Stimulated activated CD8-positive, alpha-beta memory T cell treated with anti-CD3 and anti-CD28 coated beads, Interleukin-4, amount 100 ng/mL, for 4 hours (primary cell): ENCODE measurements around the gene RPS6KB2.
"Not testable (repeated sequence)": the region's sequence is repeated elsewhere in the genome, so short reads cannot be mapped to it uniquely, and the experiment has no call there.

Source experiments
- DNase-seq, 2 donors: peaks; one replicate each; pipeline ENCODE4 v3.0.0-alpha.2; 2020; ENCODE audit warnings: low read depth in 2 of 2, low spot score in 1 of 2

The RPS6KB2 gene

DNA sequence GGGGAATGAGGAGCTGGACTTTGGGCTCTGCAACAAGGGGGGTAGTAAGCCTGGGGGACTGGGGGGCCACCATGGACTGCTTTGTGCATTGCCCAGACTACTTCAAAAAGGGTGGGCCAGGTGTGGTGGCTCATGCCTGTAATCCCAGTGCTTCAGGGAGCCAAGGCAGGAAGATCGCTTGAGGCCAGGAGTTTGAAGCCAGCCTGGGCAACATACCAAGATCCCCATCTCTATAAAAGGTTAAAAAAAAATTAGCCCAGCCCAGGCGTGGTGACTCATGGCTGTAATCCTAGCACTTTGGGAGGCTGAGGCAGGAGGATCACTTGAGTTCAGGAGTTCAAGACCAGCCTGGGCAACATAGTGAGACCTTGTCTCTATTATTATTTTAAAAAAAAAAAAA is 37.2 kb downstream of the RPS6KB2 start:
- not testable (repeated sequence) for DNase-seq

GRCh38 chr11:67466367-67466766 is 38.1 kb downstream of the RPS6KB2 start:
- no peak for DNase-seq

- DNase-seq: no peak
Measured at GRCh38 chr11:67466962-67467771, 38.9 kb downstream of the RPS6KB2 start.

GRCh38 chr11:67468056-67468455 is 39.8 kb downstream of the RPS6KB2 start:
- DNase-seq: no peak

GRCh38 chr11:67468456-67468758 is 40.1 kb downstream of the RPS6KB2 start:
- no peak for DNase-seq

DNA sequence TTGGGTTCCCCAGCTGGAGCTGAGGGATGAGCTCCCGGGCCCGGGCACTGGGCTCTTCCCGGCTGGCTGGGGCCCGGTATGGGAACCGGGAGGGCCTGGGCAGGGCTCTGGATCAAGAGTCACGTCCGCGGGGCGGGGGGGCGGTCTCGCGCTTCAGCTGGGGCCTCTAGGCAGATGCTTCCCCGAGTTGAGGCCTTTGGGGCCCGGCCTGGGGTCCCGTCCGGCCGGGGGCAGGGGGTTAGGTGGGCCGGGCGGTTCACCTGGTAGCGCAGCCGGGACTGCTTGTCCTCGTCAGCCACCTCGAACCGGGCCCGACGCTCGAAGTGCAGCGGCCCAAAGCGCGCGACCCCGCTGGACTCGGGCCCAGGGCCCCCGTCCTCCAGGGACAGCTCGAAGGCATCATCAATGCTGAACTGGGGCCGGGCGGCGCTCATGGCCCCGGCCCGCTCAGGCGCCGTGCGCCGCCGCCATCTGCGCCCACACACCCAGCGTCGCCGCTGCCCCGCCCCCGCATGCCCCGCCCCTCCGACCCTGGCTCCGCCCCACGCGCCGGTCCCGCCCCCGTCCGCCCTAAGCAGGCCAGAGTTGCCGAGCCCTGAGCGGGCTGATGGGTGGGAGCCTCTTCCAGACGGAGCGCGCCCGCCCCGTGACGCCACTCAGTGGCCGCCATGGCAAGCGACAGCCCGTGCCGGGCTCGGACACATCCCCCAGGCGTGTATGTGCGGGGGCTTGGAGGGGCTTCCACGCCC is 40.6 kb downstream of the RPS6KB2 start, which contains the start of gene TMEM134:
Gene TMEM134 (minus strand): TSS at position 493 of the 749 bp plus-strand sequence. CDS start 59 bp downstream, at position 434.
- peak; percentile 81 to 84 for DNase-seq

- DNase-seq: no peak
Measured at GRCh38 chr11:67469508-67469811, 41.2 kb downstream of the RPS6KB2 start.

DNA sequence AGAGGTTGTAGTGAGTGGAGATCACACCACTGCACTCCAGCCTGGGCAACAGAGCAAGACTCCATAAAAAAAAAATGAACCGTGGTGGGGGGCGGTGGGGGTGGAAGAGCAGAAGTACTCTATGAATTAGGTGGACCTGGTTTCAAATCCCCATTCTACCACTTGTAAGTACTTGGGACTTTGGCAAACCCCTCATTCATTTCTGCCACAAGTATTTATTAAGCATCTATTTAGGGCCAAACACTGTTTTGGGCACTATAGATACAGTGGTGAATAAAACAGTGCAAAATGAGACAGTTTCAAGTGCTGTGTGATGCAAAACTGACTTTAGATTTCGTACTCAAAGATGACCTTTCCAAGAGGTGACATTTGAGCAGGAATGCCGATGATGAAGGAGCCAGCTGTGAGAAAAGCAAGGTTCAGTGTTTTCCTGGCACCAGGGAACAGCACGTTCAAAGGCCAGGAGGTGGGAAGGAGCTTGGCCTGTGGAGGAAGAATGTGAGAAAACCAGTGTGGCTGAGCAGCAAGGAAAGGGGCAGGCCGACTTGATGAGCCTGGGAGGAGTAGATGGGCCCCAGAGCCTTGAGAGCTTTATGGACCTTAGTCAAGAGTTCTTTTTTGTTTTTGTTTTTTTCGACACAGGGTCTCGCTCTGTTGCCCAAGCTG is 42.2 kb downstream of the RPS6KB2 start:
- DNase-seq: no peak

- no peak for DNase-seq
Measured at GRCh38 chr11:67472882-67473281, 44.6 kb downstream of the RPS6KB2 start.

- DNase-seq: not testable (repeated sequence)
Measured at GRCh38 chr11:67476692-67477091, 48.4 kb downstream of the RPS6KB2 start.

DNA sequence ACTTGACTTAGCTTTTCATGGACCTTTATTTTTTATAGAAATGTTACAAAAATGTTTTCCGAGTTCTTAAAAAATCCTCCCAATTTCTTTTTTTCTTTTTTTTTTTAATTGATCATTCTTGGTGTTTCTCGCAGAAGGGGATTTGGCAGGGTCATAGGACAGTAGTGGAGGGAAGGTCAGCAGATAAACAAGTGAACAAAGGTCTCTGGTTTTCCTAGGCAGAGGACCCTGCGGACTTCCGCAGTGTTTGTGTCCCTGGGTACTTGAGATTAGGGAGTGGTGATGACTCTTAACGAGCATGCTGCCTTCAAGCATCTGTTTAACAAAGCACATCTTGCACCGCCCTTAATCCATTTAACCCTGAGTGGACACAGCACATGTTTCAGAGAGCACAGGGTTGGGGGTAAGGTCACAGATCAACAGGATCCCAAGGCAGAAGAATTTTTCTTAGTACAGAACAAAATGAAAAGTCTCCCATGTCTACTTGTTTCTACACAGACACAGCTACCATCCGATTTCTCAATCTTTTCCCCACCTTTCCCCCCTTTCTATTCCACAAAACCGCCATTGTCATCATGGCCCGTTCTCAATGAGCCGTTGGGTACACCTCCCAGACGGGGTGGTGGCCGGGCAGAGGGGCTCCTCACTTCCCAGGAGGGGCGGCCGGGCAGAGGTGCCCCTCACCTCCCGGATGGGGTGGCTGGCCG is 49.2 kb downstream of the RPS6KB2 start:
- DNase-seq: not testable (repeated sequence)

GRCh38 chr11:67482275-67482826 is 54.1 kb downstream of the RPS6KB2 start:
- no peak for DNase-seq

GRCh38 chr11:67482827-67483798 is 54.8 kb downstream of the RPS6KB2 start, which contains the start of gene AIP:
AIP (plus strand) TSS chr11:67483026; CDS start chr11:67483159, 133 bp downstream.
- peak; percentile 89 to 93 for DNase-seq

DNA sequence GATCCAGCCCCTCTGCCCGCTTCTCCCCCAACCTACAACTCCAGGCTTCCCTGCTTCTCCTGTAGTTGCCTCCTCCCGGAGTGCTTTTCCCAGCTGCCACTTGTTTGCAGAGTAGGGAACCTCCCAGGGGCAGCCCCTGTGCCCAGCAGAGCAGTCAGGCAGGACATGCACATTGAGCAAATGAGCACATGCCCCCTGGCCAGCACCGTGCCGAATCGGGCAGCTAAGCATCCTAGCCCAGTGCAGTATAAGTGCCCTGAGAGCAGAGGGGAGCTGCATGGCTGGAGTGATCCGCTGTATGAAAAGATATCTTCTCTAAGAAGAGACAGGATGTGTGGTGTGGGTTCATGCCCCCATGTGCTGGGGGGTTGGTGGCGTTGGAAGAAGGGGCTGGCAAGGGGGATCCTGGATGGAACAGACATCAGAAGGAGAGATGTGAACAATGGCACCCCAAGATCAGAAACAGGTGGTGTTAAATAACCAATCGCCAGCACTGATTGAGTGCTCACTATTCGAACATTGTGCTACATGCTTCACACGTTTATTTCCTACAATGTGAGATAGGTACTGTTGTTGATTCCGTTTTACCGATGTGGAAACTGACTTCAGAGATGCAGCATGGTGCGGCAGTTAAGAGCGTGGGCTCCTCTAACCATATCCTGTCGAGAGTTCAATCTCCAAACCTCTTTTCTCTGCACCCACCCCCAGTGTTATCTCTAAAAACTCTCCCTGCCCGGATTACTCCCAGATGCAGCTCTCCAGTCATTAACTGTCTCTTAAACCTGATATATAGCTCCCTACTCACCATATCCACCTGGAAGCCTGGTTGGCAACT is 55.8 kb downstream of the RPS6KB2 start:
- DNase-seq: no peak

- no peak for DNase-seq
Measured at GRCh38 chr11:67484847-67485311, 56.6 kb downstream of the RPS6KB2 start.
